Erythroblast (primary cell): Measurements from ENCODE around the gene TMEM273.

Experiments
- GATA1 ChIP-seq: IDR thresholded peaks from 2 replicates; pipeline ENCODE4 v1.6.1; 2011; ENCODE audit warnings: low read depth, mild to moderate bottlenecking, control low read depth, low read length, moderate library complexity
- POLR2A ChIP-seq: IDR thresholded peaks from 2 replicates; pipeline ENCODE4 v1.6.1; 2011; ENCODE audit warnings: mild to moderate bottlenecking, low read length

GRCh38 chr10:49149881-49150280, 38.3 kb downstream of the TMEM273 start:
- no peak for TF ChIP-seq POLR2A
- TF ChIP-seq GATA1: no peak
